HepG2 (cell line): ENCODE data around the gene CES2. TPM values are rescaled to one million over a fixed set of nuclear protein-coding genes. Genes with fewer than 3 reads are reported as not detected.

Experiments used
- ARID5B ChIP-seq: IDR thresholded peaks from 2 replicates; pipeline ENCODE4 v1.4.0; 2020; ENCODE audit warnings: mild to moderate bottlenecking, missing genetic modification reagents
- ARNTL ChIP-seq: sonication (generic); formaldehyde crosslinking; IDR thresholded peaks from 2 replicates; pipeline ENCODE4 v1.4.0; 2020; ENCODE audit warnings: mild to moderate bottlenecking, missing genetic modification reagents
- ELF4 ChIP-seq: sonication (generic); formaldehyde crosslinking; IDR thresholded peaks from 2 replicates; pipeline ENCODE4 v1.5.0; 2020; ENCODE audit warnings: missing genetic modification reagents, mild to moderate bottlenecking, moderate library complexity, borderline replicate concordance
- HMGA1 ChIP-seq: sonication (generic); formaldehyde crosslinking; conservative IDR thresholded peaks from 2 replicates; pipeline ENCODE4 v1.4.0; 2020; ENCODE audit warnings: missing genetic modification reagents
- HNF1A ChIP-seq, 2 experiments: sonication (generic) in 1 of 2; formaldehyde crosslinking in 1 of 2; IDR thresholded peaks; 2 replicates each; pipeline versions ENCODE4 v1.4.0 to v1.6.1; 2016 to 2020; ENCODE audit warnings: borderline replicate concordance in 1 of 2, low read depth in 1 of 2, mild to moderate bottlenecking in 1 of 2, missing genetic modification reagents in 1 of 2
- KDM2A ChIP-seq: sonication (generic); formaldehyde crosslinking; IDR thresholded peaks from 2 replicates; pipeline ENCODE4 v1.4.0; 2020; ENCODE audit warnings: low read depth, missing genetic modification reagents, borderline replicate concordance
- MATR3 ChIP-seq: sonication (generic); formaldehyde crosslinking; IDR thresholded peaks from 2 replicates; pipeline ENCODE4 v1.4.0; 2020; ENCODE audit warnings: missing genetic modification reagents
- POLR2AphosphoS2 ChIP-seq: IDR thresholded peaks from 2 replicates; pipeline ENCODE4 v1.6.1; 2011; ENCODE audit warnings: low read depth, low read length, improper control_type of control experiment
- SATB2 ChIP-seq: sonication (generic); formaldehyde crosslinking; IDR thresholded peaks from 2 replicates; pipeline ENCODE4 v1.5.0; 2020; ENCODE audit warnings: missing genetic modification reagents
- TAF1 ChIP-seq: sonication (generic); formaldehyde crosslinking; IDR thresholded peaks from 2 replicates; pipeline ENCODE4 v1.4.0; 2020; ENCODE audit warnings: missing genetic modification reagents
- TGIF2 ChIP-seq: IDR thresholded peaks from 2 replicates; pipeline ENCODE4 v1.6.1; 2016; ENCODE audit warnings: control low read depth, missing compliant biosample characterization
- ZBTB7A ChIP-seq: sonication (generic); formaldehyde crosslinking; IDR thresholded peaks from 2 replicates; pipeline ENCODE4 v1.8.0; 2022; ENCODE audit warnings: mild to moderate bottlenecking, missing genetic modification reagents
- ZBTB7B ChIP-seq: sonication (generic); formaldehyde crosslinking; IDR thresholded peaks from 2 replicates; pipeline ENCODE4 v1.4.0; 2020; ENCODE audit warnings: missing genetic modification reagents
- ZFP91 ChIP-seq: sonication (generic); formaldehyde crosslinking; IDR thresholded peaks from 2 replicates; pipeline ENCODE4 v1.9.0; 2022; ENCODE audit warnings: missing genetic modification reagents, mild to moderate bottlenecking, borderline replicate concordance
- ZNF414 ChIP-seq: sonication (generic); formaldehyde crosslinking; IDR thresholded peaks from 2 replicates; pipeline ENCODE4 v1.5.0; 2020; ENCODE audit warnings: missing genetic modification reagents
- ZSCAN22 ChIP-seq: sonication (generic); formaldehyde crosslinking; IDR thresholded peaks from 2 replicates; pipeline ENCODE4 v1.4.0; 2020; ENCODE audit warnings: mild to moderate bottlenecking, missing genetic modification reagents
- polyA plus RNA-seq, 8 experiments: library from polyadenylated mRNA; depleted of rRNA in 3 of 8; stranded (reverse) in 7 of 8; unstranded in 1 of 8; fragments of >200 nt; fragmentation: Illumina TruSeq in 4 of 8; extraction: Trizol in 4 of 8; gene quantifications; 2 replicates each; pipeline versions ENCODE4 v1.2.1 to v1.2.3, GENCODE V29; 2011 to 2016; ENCODE audit warnings: low read depth in 4 of 8, missing spikeins in 1 of 8, mixed read lengths in 1 of 8; ENCODE audit not compliant: insufficient read depth in 1 of 8
- total RNA-seq, 5 experiments: library from RNA; depleted of rRNA; stranded (reverse); fragments of >200 nt; fragmentation: Illumina TruSeq; extraction: Trizol; gene quantifications; 2 replicates each; pipeline ENCODE4 v1.2.3, GENCODE V29; 2016; ENCODE audit warnings: low read depth in 1 of 5

Gene CES2
- total and polyA plus RNA-seq, 2 of the 13 experiments (the other 11 are each of a cell fraction or from before 2014, with no cell fraction given), result 50.6 to 63.8 TPM

- TF ChIP-seq ARID5B (CRISPR knock-in tag), result 0 out of 2 replicates have a peak, but pooled peaks have one; percentile 7
- peak; percentile 36; the same call in 1 of the 2 replicates for TF ChIP-seq TAF1 (CRISPR knock-in tag)
- no peak for TF ChIP-seq SATB2 (CRISPR knock-in tag)
- no peak for TF ChIP-seq MATR3 (CRISPR knock-in tag)
- TF ChIP-seq ZBTB7B (CRISPR knock-in tag), result peak; percentile 70
- TF ChIP-seq ELF4, result no peak
- TF ChIP-seq ZNF414 (CRISPR knock-in tag), result peak; percentile 72; the same call in 1 of the 2 replicates
- TF ChIP-seq HNF1A (IDR thresholded peaks at IDR 0.05; ENCODE audit: low read depth), result peak; percentile 85
- TF ChIP-seq HNF1A (CRISPR knock-in tag; IDR thresholded peaks at IDR 0.05; ENCODE audit: borderline replicate concordance), result peak; percentile 84; the same call in 1 of the 2 replicates
- TF ChIP-seq ZBTB7A (CRISPR knock-in tag), result 0 out of 2 replicates have a peak, but pooled peaks have one; percentile 7
- TF ChIP-seq HMGA1 (CRISPR knock-in tag), result no peak
- peak; percentile 97 for TF ChIP-seq ZSCAN22 (CRISPR knock-in tag)
- TF ChIP-seq TGIF2 (CRISPR knock-in tag), result no peak
- no peak for TF ChIP-seq ARNTL (CRISPR knock-in tag)
- TF ChIP-seq KDM2A (CRISPR knock-in tag), result peak; percentile 41; the same call in 1 of the 2 replicates
- TF ChIP-seq POLR2AphosphoS2, result no peak
- TF ChIP-seq ZFP91, result 0 out of 2 replicates have a peak, but pooled peaks have one; percentile 16
Measured at GRCh38 chr16:66918803-66919568, 16.3 kb upstream of the CES2 start, which contains the start of gene CDH16 (continued).
